Activated T-cell treated with anti-CD3 and anti-CD28 coated beads for 48 hours (primary cell): ENCODE results near the gene HOXA5.

ENCODE experiments used
- DNase-seq: peaks from one replicate; pipeline ENCODE4 v3.0.0-alpha.2; 2020; ENCODE audit warnings: low read depth

Gene HOXA5

DNA sequence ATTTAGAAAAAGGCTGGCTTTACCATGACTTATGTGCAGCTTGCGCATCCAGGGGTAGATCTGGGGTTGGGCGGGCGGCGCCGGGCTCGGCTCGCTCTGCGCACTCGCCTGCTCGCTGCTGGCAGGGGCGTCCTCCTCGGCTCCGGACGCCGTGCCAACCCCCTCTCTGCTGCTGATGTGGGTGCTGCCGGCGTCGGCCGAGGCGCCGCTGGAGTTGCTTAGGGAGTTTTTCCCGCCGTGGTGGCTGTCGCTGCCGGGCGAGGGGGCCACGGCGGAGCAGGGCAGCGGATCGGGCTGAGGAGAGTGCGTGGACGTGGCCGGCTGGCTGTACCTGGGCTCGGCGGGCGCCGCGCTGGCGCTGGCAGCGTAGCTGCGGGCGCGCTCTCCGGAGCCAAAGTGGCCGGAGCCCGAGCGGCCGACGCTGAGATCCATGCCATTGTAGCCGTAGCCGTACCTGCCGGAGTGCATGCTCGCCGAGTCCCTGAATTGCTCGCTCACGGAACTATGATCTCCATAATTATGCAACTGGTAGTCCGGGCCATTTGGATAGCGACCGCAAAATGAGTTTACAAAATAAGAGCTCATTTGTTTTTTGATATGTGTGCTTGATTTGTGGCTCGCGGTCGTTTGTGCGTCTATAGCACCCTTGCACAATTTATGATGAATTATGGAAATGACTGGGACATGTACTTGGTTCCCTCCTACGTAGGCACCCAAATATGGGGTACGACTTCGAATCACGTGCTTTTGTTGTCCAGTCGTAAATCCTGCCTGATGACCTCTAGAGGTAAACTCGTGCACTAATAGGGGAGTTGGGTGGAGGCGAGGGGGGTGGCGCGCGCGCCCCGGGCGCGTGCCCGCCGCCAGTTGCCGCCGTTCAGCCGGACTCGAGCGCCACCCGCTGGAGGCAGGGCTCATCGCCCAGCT lies at the start of gene HOXA5:
Gene HOXA5, minus strand, starts transcription at position 659 of the 927 bp plus-strand sequence. Its CDS starts 74 bp downstream, at position 585.
- no peak for DNase-seq

- DNase-seq = no peak
Observed at GRCh38 chr7:27192546-27193334, 49.3 kb upstream of the HOXA5 start.

- DNase-seq = no peak
Observed at GRCh38 chr7:27191833-27192545, 48.5 kb upstream of the HOXA5 start.

- no peak for DNase-seq
Observed at GRCh38 chr7:27191161-27191731, 47.8 kb upstream of the HOXA5 start.

GRCh38 chr7:27189997-27190748 lies 46.7 kb upstream of the HOXA5 start:
- DNase-seq = no peak

DNA sequence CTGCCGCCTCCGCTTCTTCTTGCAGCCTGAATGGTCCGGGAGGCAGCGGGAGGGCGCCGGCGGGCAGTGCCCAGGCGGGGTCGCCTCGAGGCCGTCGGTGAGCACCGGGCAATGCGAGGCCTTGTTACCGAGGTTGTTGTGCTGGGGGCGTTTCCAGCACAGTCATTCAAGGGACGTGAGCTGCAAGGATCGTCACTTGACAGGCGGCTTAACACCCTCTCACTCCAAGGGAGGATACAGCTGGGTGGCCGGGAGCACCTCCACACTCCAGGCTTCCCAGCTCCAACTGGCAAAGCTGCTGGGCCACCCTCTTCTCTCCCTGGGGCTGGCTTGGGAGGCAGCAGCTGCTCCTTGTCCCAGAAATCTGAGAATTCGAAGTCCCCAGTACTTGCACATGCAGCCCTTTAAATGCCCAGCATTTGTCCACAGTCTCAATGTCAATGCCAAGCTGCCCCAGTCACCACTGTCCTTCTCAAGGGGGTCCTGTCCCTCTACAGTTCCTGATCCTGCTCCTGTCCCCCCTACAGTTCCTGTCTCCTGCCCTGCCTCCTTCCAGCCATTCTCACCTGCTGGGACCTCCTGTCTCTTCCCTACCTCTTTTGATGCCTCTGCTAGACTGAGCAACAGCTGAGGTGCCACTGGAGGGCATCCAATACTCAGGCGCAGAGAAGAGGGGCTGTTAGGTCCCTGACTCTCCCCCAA lies 46.0 kb upstream of the HOXA5 start:
- no peak for DNase-seq

GRCh38 chr7:27188386-27189294 lies 45.2 kb upstream of the HOXA5 start:
- DNase-seq = no peak

DNA sequence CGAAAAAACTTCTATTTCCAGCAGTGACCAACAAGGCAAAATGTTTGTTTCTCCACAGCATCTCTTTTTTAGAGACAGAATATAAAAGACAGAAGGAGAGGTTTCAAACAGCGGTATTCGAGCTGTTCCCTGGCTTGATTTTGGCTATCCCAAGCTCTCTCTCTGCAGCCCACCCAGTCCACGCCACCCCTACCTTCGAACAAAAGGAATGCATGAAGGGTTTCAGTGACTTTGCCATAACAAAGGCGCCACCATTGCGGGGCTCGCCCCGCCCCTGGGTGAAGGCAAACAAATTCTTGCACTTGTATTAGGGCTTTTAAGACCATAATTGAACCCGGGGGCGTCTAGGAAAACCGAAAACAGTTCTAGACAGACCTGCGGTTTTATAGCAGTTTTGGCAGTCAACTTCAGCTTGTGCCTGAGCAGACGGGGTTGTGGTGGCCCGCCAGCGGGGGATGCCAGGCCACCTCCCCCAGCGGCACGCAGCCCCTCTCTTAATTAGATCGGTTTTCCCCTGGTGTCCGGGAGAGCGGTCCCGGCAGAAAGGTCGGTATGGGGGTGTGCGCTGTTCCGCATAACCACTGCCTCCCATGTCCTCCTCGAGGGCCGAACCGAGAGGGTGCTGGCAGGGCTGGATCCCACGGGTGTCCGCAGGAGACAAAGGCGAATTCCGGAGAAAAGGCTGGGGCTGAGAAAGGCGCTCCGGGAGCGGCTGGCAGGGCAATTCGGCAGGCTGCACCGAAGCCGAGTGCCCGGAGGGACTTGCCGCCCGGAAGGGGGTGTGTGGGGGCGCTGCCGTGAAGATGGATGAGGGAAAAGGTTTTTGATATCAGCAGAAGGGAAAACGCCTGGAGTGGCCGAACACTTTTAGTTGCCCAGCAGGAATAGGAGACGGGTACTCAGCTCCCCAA lies 44.2 kb upstream of the HOXA5 start:
- DNase-seq = no peak

GRCh38 chr7:27186668-27187474 lies 43.4 kb upstream of the HOXA5 start:
- no peak for DNase-seq

DNA sequence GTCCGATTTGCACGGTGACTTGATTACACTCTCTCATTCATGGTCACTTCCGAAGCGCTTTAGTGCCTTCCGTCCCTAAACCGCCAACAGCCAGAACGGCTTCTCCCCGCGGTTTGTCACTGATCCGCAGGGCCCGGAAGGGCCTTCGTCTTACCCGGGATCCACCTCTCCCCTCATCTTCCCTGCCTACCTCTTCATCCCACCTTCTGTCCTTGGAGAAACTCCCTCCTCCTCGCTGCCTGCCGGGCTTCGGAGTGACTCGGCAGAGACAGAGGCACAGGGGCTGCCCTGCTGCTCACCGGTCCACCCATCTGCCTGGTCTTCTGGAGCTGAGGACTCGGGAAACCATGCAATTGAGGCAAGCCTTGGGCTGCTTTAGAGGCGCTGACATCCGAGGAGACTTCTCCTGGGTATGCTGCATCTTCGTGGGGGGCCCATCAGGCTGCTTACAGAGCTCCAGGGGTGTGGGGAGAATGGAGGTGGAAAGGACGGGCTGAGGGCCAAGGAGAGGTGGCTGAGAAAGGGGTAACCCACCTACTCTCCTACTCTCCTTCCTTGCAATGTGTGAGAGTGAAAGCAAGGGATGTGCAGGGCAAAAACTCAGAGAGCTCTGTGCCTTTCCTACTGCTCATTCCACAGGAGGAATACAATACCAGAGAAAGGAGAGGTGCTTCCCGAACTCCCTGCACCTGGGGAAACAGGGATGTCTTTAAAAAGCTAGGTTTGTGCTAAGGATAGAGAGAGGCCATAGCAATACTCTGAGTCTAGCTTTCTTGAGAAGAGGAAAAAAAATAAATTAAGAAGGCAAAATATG lies 42.6 kb upstream of the HOXA5 start:
- DNase-seq = no peak

- no peak for DNase-seq
Observed at GRCh38 chr7:27185013-27185853, 41.8 kb upstream of the HOXA5 start, which contains the start of gene HOXA11. Gene HOXA11 (minus strand): TSS chr7:27185232. CDS start chr7:27185144, 88 bp downstream.

- no peak for DNase-seq
Observed at GRCh38 chr7:27184337-27185012, 41.0 kb upstream of the HOXA5 start.

- DNase-seq = no peak
Observed at GRCh38 chr7:27183682-27184336, 40.3 kb upstream of the HOXA5 start.

DNA sequence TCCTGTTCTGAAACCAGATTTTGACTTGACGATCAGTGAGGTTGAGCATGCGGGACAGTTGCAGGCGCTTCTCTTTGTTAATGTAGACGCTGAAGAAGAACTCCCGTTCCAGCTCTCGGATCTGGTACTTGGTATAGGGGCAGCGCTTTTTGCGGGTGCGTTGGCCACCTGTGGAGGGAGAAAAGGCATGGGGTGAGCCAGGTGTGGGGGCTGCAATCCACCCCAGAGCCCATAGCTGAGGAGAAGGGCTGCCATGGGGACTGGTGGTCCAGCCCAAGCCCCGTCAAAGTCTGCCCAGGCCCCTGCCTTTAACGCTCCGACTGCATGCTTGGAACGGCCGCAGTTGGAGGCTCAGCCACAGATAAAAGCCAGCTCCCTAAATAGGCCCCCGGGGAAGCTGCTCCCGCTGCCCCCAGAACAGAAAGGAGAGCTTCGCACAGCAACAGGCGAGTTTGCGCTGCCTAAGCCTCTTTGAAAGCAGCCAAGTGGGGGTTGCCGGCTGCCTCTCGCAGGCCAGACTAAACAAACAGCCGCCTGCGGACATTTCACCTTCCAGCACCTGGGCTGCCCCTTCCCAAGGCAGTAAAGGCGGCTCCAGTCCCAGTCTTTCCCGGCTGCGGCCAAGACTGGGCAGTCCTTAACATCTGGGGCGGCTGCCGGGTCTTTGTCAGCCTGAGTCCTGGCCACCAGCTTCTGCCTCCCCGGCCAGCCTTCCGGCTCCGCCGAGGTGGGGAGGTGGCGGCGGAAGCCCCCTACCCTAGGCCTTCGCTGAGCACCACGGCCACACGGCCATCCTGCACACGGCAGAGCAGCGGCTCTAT lies 39.6 kb upstream of the HOXA5 start:
- DNase-seq = no peak
